HepG2 (cell line): ENCODE measurements around the gene TSPAN32. TPM values are rescaled to one million over a fixed set of nuclear protein-coding genes. Genes with fewer than 3 reads are reported as not detected.

Experiments used
- ATAC-seq: fragments of 200-7000 bp; cut with Tn5 transposase; 3 replicates; pipeline ENCODE4 v1.9.1; 2020; ENCODE audit warnings: mild to moderate bottlenecking, moderate library complexity
- BruUV-seq: library from RNA; stranded (reverse); fragments of 400-500 nt; replicated peaks from 2 replicates; lab custom pipeline; 2021; lab: Mats Ljungman, UMichigan
- CTCF ChIA-PET: fragments of 300-600 bp; formaldehyde crosslinking; extraction: SDS; loops from one replicate; lab custom pipeline; 2021; ENCODE audit warnings: low total read pairs, inconsistent platforms, low intra/inter-chr PET ratio; lab: Yijun Ruan, JAX
- POLR2A ChIA-PET: fragments of 350-600 bp; sonication (Branson Sonifier 250); formaldehyde crosslinking; loops from one replicate; lab custom pipeline; 2020; ENCODE audit warnings: antibody characterized with exemption, inconsistent platforms; lab: Yijun Ruan, JAX
- DNase-seq: peaks from one replicate; pipeline ENCODE4 v3.0.0-alpha.2; 2015; ENCODE audit warnings: low spot score
- FAIRE-seq: peaks from 3 replicates; lab custom pipeline; 2011; peaks lifted over from hg19 to GRCh38; lab: Jason Lieb, UNC
- H2AFZ ChIP-seq: one replicate; pipeline ENCODE4 v1.6.1; 2011; ENCODE audit warnings: low read length, inconsistent platforms
- H3K27ac ChIP-seq: fragments of 300-600 bp; 3 replicates; pipeline ENCODE4 v1.8.0; 2011; ENCODE audit warnings: mixed run types, mild to moderate bottlenecking, mixed read lengths, low read length, inconsistent platforms; ENCODE audit not compliant: insufficient read depth; ENCODE audit errors: extremely low read length
- H3K27me3 ChIP-seq, 2 experiments: fragments of 200-600 bp in 1 of 2; 2 replicates in 1 of 2; 3 replicates in 1 of 2; pipeline versions ENCODE4 v1.6.0 to v1.8.0; 2011; ENCODE audit warnings: low read length in 2 of 2, mild to moderate bottlenecking in 2 of 2, moderate library complexity in 2 of 2, inconsistent platforms in 1 of 2; ENCODE audit not compliant: insufficient read depth in 2 of 2, control insufficient read depth in 1 of 2
- H3K36me3 ChIP-seq, 2 experiments: fragments of 200-600 bp in 1 of 2; replicated peaks in 1 of 2; 2 replicates in 1 of 2; 3 replicates in 1 of 2; pipeline versions ENCODE4 v1.5.1 to v1.8.0; 2011; ENCODE audit warnings: low read length in 2 of 2, inconsistent platforms in 1 of 2; ENCODE audit not compliant: insufficient read depth in 2 of 2, control insufficient read depth in 1 of 2
- H3K4me1 ChIP-seq: 2 replicates; pipeline ENCODE4 v1.5.1; 2012; ENCODE audit warnings: low read length, inconsistent platforms; ENCODE audit not compliant: insufficient read depth
- H3K4me2 ChIP-seq: 2 replicates; pipeline ENCODE4 v1.6.0; 2011; ENCODE audit warnings: low read depth, low read length, inconsistent platforms
- H3K4me3 ChIP-seq, 3 experiments: fragments of 200-600 bp in 1 of 3; sonication (generic), shearing (Covaris generic) in 1 of 3; replicated peaks in 1 of 3; 2 replicates each; pipeline ENCODE4 v1.5.1; 2011 to 2016; ENCODE audit warnings: low read length in 3 of 3, inconsistent platforms in 2 of 3, low read depth in 2 of 3, mild to moderate bottlenecking in 2 of 3, control low read depth in 1 of 3, mixed read lengths in 1 of 3; ENCODE audit not compliant: insufficient read depth in 1 of 3
- H3K79me2 ChIP-seq: one replicate; pipeline ENCODE4 v1.6.1; 2011; ENCODE audit warnings: low read length, inconsistent platforms; ENCODE audit not compliant: insufficient read depth
- H3K9ac ChIP-seq: 2 replicates; pipeline ENCODE4 v1.6.0; 2011; ENCODE audit warnings: mild to moderate bottlenecking, low read depth, low read length, inconsistent platforms; ENCODE audit not compliant: insufficient read depth
- H3K9me3 ChIP-seq: 2 replicates; pipeline ENCODE4 v1.5.1; 2012; ENCODE audit warnings: mild to moderate bottlenecking, low read length
- H4K20me1 ChIP-seq: 2 replicates; pipeline ENCODE4 v1.6.0; 2011; ENCODE audit warnings: inconsistent platforms, mild to moderate bottlenecking, low read length, moderate library complexity; ENCODE audit not compliant: insufficient read depth
- AGO2 ChIP-seq: fragments of 200-400 bp; formaldehyde crosslinking; optimal IDR thresholded peaks from 2 replicates; pipeline ENCODE3; 2017; ENCODE audit warnings: mild to moderate bottlenecking, low read depth, low read length, moderate library complexity
- EHMT2 ChIP-seq: fragments of 200-600 bp; sonication (generic); IDR thresholded peaks from 2 replicates; pipeline ENCODE4 v1.7.0; 2017; ENCODE audit warnings: antibody characterized with exemption, low read depth, low read length, borderline replicate concordance
- HNRNPUL1 ChIP-seq: fragments of 200-400 bp; formaldehyde crosslinking; IDR thresholded peaks from 2 replicates; pipeline ENCODE4 v1.6.1; 2017; ENCODE audit warnings: low read depth, mild to moderate bottlenecking, low read length, moderate library complexity
- IRF2 ChIP-seq: IDR thresholded peaks from 2 replicates; pipeline ENCODE4 v1.6.1; 2018; ENCODE audit warnings: missing genetic modification reagents, missing compliant biosample characterization
- JUND ChIP-seq: sonication (generic); formaldehyde crosslinking; IDR thresholded peaks from 2 replicates; pipeline ENCODE4 v1.8.0; 2022; ENCODE audit warnings: mild to moderate bottlenecking, missing genetic modification reagents
- MIER3 ChIP-seq: IDR thresholded peaks from 2 replicates; pipeline ENCODE4 v1.6.1; 2016; ENCODE audit warnings: missing compliant biosample characterization, borderline replicate concordance
- NAIF1 ChIP-seq: sonication (generic); formaldehyde crosslinking; IDR thresholded peaks from 2 replicates; pipeline ENCODE4 v1.5.0; 2020; ENCODE audit warnings: mild to moderate bottlenecking, missing genetic modification reagents, borderline replicate concordance
- REPIN1 ChIP-seq: sonication (generic); formaldehyde crosslinking; IDR thresholded peaks from 2 replicates; pipeline ENCODE4 v1.8.0; 2022; ENCODE audit warnings: missing genetic modification reagents, low read depth, mild to moderate bottlenecking, borderline replicate concordance
- RERE ChIP-seq: IDR thresholded peaks from 2 replicates; pipeline ENCODE4 v1.6.1; 2016; ENCODE audit warnings: low read depth, missing genetic modification reagents, missing compliant biosample characterization
- SIX1 ChIP-seq: sonication (generic); formaldehyde crosslinking; IDR thresholded peaks from 2 replicates; pipeline ENCODE4 v1.4.0; 2020; ENCODE audit warnings: missing genetic modification reagents, borderline replicate concordance
- TEF ChIP-seq: sonication (generic); formaldehyde crosslinking; IDR thresholded peaks from 2 replicates; pipeline ENCODE4 v1.5.0; 2020; ENCODE audit warnings: missing genetic modification reagents
- ZNF550 ChIP-seq: sonication (generic); formaldehyde crosslinking; IDR thresholded peaks from 2 replicates; pipeline ENCODE4 v1.4.0; 2020; ENCODE audit warnings: mild to moderate bottlenecking, missing genetic modification reagents, borderline replicate concordance
- ZNF788 ChIP-seq: sonication (generic); formaldehyde crosslinking; IDR thresholded peaks from 2 replicates; pipeline ENCODE4 v1.5.0; 2020; ENCODE audit warnings: mild to moderate bottlenecking, missing genetic modification reagents, borderline replicate concordance
- ZSCAN31 ChIP-seq: sonication (generic); formaldehyde crosslinking; IDR thresholded peaks from 2 replicates; pipeline ENCODE4 v1.5.0; 2020; ENCODE audit warnings: low read depth, mild to moderate bottlenecking, missing genetic modification reagents
- WGBS: methylation state at CpG from one replicate; pipeline ENCODE4 v1.1.6; 2017; ENCODE audit warnings: low lambda C conversion rate; 5-methylcytosine and 5-hydroxymethylcytosine counted together
- in situ Hi-C: cut with HindIII; loops from 2 replicates; pipeline ENCODE4 v1.10.0; 2017; ENCODE audit warnings: low pct_unique_long_range_greater_than_20kb; ENCODE audit not compliant: extremely low pct_ligation_motif_present
- intact Hi-C: fragments of 100-400 bp; cut with micrococcal nuclease; formaldehyde crosslinking; loops from one replicate; pipeline ENCODE4 v1.10.0; 2022; ENCODE audit not compliant: unreplicated experiment
- polyA plus RNA-seq, 8 experiments: library from polyadenylated mRNA; depleted of rRNA in 3 of 8; stranded (reverse) in 7 of 8; unstranded in 1 of 8; fragments of >200 nt; fragmentation: Illumina TruSeq in 4 of 8; extraction: Trizol in 4 of 8; gene quantifications; 2 replicates each; pipeline versions ENCODE4 v1.2.1 to v1.2.3, GENCODE V29; 2011 to 2016; ENCODE audit warnings: low read depth in 4 of 8, missing spikeins in 1 of 8, mixed read lengths in 1 of 8; ENCODE audit not compliant: insufficient read depth in 1 of 8
- total RNA-seq, 5 experiments: library from RNA; depleted of rRNA; stranded (reverse); fragments of >200 nt; fragmentation: Illumina TruSeq; extraction: Trizol; gene quantifications; 2 replicates each; pipeline ENCODE4 v1.2.3, GENCODE V29; 2016; ENCODE audit warnings: low read depth in 1 of 5
- TF ChIP-seq, protein P1 (sequence below): fragments of 450-650 bp; IDR thresholded peaks from 2 replicates; pipeline ENCODE4 v1.6.1; 2016

TSPAN32 gene
- total and polyA plus RNA-seq, 2 of the 13 experiments (the other 11 are each of a cell fraction or from before 2014, with no cell fraction given) = 0.09 to 0.70 TPM

DNA sequence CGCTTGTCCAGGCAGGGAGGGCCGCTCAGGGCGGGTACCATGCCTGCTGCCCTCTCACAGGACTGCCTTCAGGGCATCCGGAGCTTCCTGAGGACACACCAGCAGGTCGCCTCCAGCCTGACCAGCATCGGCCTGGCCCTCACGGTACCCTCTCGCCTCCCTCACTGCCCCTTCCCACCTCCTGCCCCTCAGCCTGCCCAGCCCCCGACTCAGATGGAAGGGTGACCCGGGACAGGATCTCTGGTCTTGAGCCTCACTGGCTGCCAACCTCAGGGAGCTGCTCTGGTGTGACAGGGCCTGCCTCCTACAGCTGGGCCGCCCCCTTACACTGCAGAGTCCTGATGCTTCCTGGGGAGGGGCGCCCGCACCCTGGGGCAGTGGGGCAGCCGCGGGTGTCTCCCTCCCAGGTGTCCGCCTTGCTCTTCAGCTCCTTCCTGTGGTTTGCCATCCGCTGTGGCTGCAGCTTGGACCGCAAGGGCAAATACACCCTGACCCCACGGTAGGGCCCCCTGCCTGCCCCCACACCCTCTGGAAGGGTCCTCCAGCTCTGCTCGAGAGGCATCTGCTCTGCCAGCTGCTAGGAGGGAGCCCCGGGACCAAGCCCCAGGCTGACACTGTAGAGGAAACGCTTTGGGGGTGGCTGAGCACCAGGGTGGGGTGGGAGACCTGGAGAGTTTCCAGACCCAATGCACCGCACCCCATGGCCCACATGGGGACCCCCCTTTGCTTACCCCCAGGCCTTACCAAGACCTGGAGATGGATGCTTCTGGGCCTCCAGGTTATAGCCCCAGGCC lies 14.6 kb downstream of the TSPAN32 start:
- no TSS peak for BruUV-seq
- H2AFZ ChIP-seq = no peak overlapping the region
- CTCF ChIA-PET = no interaction called here
- H3K9ac ChIP-seq = no peak overlapping the region
- no peak for DNase-seq
- intact Hi-C loops (loop anchor here (10.0 kb wide), 1 partner anchor 218 kb away; no protein-coding TSS in a partner anchor), in situ Hi-C loops (no loop called here)
- H3K4me2 ChIP-seq = no peak overlapping the region
- H3K36me3 ChIP-seq = no peaks in the 10 kb centered on the region
- FAIRE-seq = no peak
- no peaks in the 10 kb centered on the region for H3K4me1 ChIP-seq
- no peaks in the 10 kb centered on the region for H4K20me1 ChIP-seq
- ATAC-seq = no peak
- H3K9me3 ChIP-seq = no peaks in the 10 kb centered on the region
- no peak overlapping the region for H3K4me3 ChIP-seq
- WGBS = 39% methylated on average over 7 of the region's 23 CpGs
- H3K27ac ChIP-seq = no peak overlapping the region
- TF ChIP-seq IRF2 (CRISPR knock-in tag) = no peak
- TF ChIP-seq RERE (CRISPR knock-in tag) = no peak
- TF ChIP-seq MIER3 (CRISPR knock-in tag) = no peak
- no peak for TF ChIP-seq ZNF550 (CRISPR knock-in tag)
- no peak for TF ChIP-seq AGO2
- no peak for TF ChIP-seq ZSCAN31 (CRISPR knock-in tag)
- no peak for TF ChIP-seq EHMT2
- no peak for TF ChIP-seq SIX1 (CRISPR knock-in tag)
- no peak for TF ChIP-seq JUND (CRISPR knock-in tag)
- TF ChIP-seq REPIN1 = no peak
- TF ChIP-seq HNRNPUL1 = no peak
- no peak for TF ChIP-seq ZNF788 (CRISPR knock-in tag)
- no peak for TF ChIP-seq NAIF1 (CRISPR knock-in tag)
- TF ChIP-seq TEF (CRISPR knock-in tag) = no peak
- TF ChIP-seq, protein P1, sequence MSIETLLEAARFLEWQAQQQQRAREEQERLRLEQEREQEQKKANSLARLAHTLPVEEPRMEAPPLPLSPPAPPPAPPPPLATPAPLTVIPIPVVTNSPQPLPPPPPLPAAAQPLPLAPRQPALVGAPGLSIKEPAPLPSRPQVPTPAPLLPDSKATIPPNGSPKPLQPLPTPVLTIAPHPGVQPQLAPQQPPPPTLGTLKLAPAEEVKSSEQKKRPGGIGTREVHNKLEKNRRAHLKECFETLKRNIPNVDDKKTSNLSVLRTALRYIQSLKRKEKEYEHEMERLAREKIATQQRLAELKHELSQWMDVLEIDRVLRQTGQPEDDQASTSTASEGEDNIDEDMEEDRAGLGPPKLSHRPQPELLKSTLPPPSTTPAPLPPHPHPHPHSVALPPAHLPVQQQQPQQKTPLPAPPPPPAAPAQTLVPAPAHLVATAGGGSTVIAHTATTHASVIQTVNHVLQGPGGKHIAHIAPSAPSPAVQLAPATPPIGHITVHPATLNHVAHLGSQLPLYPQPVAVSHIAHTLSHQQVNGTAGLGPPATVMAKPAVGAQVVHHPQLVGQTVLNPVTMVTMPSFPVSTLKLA = no peak
- H3K27me3 ChIP-seq = peaks cover 17 to 32% of the 10 kb centered on the region in 2 experiments; a peak in 3 of 5 replicates
- POLR2A ChIA-PET = no interaction called here
- H3K79me2 ChIP-seq = no peaks in the 10 kb centered on the region
